Subcutaneous adipose tissue (tissue), 4 donors: ENCODE measurements around the gene XPO6. TPM values are rescaled to one million over a fixed set of nuclear protein-coding genes. Genes with fewer than 3 reads are reported as not detected.

Experiments
- CTCF ChIP-seq: fragments of 450-650 bp; IDR thresholded peaks from one replicate; pipeline ENCODE4 v1.5.1; 2016; ENCODE audit warnings: low read depth, mild to moderate bottlenecking, control low read depth, antibody characterized with exemption, moderate library complexity
- small RNA-seq: library from RNA; depleted of rRNA; stranded (forward); fragments of <200 nt; gene quantifications from one replicate; pipeline ENCODE3, GENCODE V24; 2016
- total RNA-seq, 4 donors: library from RNA; depleted of rRNA; stranded (reverse); fragments of >200 nt; gene quantifications; one replicate each; pipeline ENCODE4 v1.1.0, GENCODE V29; 2016

Gene XPO6
- total RNA-seq, 4 donors from 2014 or later = 64.1 to 121 (median 82.9) TPM

- no peak for TF ChIP-seq CTCF
Observed at GRCh38 chr16:28058839-28059589, 152.8 kb downstream of the XPO6 start.

- no peak for TF ChIP-seq CTCF
Observed at GRCh38 chr16:28057949-28058348, 153.8 kb downstream of the XPO6 start.

DNA sequence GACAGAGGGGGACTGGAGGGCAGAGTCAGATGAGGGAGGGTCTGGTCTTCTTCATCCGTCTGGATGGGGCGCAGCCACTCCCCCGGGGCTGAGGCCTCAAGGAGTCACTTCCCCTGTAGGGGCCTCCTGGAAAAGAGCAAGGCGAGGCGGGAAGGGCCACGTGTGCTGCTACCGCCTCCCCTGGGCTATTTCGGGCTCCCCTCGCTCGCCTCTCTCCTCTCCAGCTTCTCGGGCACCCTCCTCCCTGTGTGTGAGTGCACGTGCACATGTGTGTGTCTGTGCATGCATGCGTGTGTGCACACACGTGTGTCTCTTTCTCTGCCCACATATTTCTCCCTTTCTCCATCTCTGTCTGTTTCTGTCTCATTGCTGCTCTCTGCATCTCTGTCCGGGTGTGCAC, 158.3 kb downstream of the XPO6 start:
- TF ChIP-seq CTCF = no peak

GRCh38 chr16:28052274-28053128, 159.3 kb downstream of the XPO6 start:
- TF ChIP-seq CTCF = no peak

DNA sequence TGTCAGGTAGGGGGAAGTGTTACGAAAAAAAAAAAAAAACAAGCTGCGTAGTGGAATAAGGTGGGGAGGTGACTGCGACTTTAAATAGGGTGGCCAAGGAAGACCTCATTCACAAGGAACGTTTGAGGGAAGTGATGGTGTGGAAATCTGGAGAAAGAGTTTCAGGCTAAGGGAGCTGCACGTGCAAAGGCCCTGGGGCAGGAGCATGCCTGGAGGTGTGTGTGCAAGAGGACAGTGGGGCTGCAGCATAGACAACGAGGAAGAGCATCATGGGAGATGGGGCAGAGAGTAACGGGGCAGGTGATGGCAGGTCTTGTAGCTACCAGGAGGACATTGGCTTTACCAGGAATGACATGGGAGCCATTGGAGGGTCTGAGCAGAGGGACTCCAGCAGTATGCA, 160.3 kb downstream of the XPO6 start:
- no peak for TF ChIP-seq CTCF

Small RNA genes lying within 50 kb of the gene (small RNA-seq; reads per million reads assigned to genes)
- gene RF00402 (not detected), gene RNY1P10 (not detected)

Other genes with a start within 250 kb of the XPO6 start
- gene GSG1L, start 148.3 kb downstream of the XPO6 start, total RNA-seq = not detected
- under 1 TPM in 2 of 4 donors, not detected in 2; 0.17 to 0.22 TPM for gene SBK1, start 80.6 kb upstream of the XPO6 start, total RNA-seq
- 10 to 100 TPM in 2 of 4 donors, not detected in 2; 13.0 to 13.6 TPM for gene NPIPB6, start 151.5 kb upstream of the XPO6 start, total RNA-seq
- 100 to 1,000 TPM; 153 to 251 (median 179) TPM for gene EIF3CL, start 191.9 kb upstream of the XPO6 start, total RNA-seq